ENCODE data around the gene NCAM2.

Gene NCAM2

DNA sequence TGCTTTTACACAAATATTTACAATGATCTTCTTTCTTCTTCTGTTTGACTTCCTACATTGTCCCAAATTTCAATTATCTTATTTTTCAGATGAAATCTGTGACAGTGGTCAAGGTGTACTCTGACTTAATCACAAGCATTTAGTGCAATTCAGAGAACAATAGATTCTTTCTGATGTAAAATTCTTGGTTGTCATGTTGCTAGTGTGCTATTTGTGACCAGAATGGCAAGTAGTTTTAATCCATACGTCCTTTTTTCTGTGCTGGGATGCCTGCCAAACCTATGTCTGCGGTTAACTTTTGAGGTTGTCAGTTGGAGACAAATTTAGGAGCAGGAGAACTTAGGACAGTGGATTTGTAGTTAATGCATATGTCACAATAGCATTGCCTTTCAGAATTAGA is 31.0 kb downstream of the NCAM2 start:
- peak in 1 of 2 experiments; percentile 14 for DNase-seq

DNA sequence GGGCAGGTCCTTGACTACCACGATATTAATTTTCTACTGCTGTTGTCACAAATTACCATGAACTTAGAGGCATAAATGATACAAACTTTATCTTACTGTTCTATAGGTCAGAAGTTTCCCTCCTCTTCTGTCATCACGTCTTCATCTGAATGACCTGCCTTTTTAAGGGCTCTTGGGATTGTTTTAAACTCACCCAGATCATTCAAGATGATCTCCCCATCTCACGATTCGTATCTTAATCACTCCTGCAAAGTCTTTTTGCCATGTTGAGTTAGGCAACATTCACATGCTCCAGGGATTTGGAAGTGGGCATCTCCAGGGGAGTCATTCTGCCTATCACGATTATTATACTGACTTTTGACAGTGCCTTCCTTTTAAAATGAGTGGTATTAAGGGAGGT is 32.1 kb downstream of the NCAM2 start:
- DNase-seq, result no peak

GRCh38 chr21:21034036-21034435 is 35.8 kb downstream of the NCAM2 start:
- no peak for DNase-seq

- peak; percentile 18 for DNase-seq
These were observed 41.5 kb downstream of the NCAM2 start for GRCh38 chr21:21039624-21040170.

DNA sequence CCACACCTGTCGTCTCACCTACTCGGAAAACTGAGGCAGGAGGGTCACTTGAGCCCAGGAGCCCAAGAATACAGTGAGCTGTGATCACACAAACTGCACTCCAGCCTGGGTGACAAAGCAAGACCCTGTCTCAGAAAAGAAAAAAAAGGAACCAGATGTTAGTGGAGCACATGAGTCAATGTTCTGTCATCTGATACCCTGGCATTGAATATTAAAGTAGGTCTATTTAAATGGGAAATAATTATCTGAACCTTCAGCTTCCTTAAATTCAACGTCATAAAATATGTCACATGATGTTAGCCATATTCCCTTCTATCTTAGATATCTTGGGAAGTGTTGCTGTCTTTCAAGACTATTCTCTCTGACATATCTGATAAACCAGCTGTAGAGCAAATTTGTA is 47.3 kb downstream of the NCAM2 start:
- no peak for DNase-seq

DNA sequence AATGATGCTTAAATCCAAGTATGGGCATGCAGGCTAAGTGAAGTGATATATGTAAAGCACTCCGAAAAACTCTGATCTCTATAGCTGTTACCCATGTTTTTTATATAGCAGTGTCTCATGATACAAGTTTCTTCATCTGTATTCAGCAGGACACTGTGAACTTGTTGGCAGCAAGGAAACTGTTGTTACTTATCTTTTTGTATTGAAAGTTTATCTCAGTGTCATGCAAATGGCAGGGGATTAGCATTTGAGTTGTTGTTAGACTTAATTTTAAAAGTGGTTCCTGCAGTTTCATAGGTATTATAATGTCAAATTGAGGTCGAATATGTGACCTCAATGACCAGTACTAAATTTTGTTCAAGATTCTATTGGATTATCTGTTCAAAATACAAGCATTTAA is 47.9 kb downstream of the NCAM2 start:
- DNase-seq, result no peak

- DNase-seq, result no peak
These were observed 53.2 kb downstream of the NCAM2 start for GRCh38 chr21:21051109-21052055.

DNA sequence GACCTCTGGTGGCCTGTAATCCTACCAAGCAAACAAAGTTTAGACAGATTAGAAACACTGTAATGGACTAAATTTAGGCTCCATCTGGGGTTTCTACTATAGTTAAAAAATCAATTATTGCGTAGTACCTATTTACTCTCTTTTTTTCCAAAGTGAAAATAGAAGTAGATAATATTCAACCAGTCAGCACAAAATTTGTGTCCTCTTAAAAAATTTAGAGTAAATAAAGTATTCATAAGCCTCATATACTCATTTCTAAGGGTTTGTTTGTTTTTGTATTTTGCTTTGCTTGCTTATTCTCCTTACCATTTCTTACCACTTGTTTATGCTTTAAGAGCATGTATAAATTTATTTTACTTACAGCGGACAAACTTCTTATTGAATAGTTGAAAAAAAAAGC is 54.5 kb downstream of the NCAM2 start:
- DNase-seq, result no peak

- no peak for DNase-seq
These were observed 59.3 kb downstream of the NCAM2 start for GRCh38 chr21:21057349-21058062.

DNA sequence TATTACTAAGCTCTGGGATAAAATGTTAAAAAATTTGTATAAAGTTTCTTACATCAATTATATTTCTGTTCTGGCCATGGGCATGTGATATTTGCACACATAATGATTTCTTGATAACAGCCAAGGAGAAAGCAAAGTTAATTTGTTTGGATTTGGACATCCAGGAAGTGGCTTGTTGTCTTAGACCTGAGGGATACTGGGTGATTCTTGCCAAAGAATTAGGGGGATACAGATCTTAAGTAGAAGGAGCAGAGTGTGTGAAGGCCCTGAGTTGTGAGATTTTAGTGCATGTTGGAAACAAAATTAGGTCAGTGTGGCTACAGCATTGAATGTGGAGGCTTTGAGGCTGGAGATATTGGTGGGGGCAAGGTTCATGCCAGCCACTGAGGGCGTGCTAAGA is 65.6 kb downstream of the NCAM2 start:
- no peak for DNase-seq

DNA sequence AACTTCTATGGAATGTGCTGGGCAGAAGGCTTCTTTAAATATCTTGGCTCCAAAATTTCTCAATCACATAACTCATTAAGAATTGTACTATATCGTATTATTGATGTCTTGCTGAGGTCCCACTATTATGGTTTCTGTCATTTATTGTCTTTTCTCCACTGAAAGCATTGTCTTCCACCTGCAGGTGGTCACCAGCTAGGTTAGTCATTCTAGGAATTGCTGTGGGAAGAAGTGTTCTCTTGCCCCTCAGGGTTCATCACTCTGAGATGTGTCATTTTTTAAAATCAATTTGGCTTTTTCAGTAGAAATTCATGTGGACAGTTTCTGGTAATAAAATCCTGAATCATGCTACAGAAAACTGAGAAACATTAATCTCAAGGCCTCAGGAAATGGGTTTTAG is 66.1 kb downstream of the NCAM2 start:
- DNase-seq, result no peak

- no peak for DNase-seq
These were observed 69.2 kb downstream of the NCAM2 start for GRCh38 chr21:21067375-21067774.

DNA sequence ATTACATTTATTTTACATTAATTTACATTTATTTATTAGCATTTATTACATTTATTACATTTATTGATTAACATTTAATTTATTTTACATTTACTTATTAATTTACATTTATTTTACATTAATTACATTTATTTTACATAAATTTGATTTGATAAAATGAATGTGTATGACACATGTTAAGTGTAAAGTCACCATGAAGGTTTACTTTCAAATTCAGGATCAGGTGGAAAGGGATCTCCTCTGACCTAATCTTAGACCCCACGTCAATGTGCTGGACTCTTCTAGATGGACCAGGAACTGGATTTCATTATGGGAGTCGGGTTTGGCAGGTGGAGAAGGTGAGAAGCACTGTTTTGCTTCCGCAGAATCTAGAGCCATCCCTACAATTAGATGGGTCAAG is 76.1 kb downstream of the NCAM2 start:
- DNase-seq, result no peak

GRCh38 chr21:21076051-21076450 is 77.8 kb downstream of the NCAM2 start:
- DNase-seq, result no peak

DNA sequence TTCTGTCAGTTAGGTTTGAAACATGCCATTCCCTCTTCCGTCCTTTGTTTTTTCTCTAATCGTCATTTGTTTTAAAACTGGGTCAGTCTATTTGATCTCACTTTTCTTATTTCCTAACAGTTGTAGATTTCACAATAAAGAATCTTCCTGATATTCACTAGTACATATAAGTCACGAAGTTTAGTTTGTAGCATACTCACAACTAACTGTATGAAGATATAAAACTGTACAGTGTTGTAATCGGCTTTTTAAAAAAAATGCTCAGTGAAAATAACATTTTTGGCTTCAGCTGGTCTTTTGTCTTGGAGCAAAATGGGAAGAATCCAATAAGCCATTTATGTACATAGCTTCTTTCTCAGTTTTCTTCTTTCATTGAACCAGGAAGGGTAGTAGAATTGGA is 78.3 kb downstream of the NCAM2 start:
- no peak for DNase-seq

GRCh38 chr21:21079646-21080045 is 81.4 kb downstream of the NCAM2 start:
- DNase-seq, result no peak

- no peak for DNase-seq
These were observed 86.0 kb downstream of the NCAM2 start for GRCh38 chr21:21084179-21084578.

DNA sequence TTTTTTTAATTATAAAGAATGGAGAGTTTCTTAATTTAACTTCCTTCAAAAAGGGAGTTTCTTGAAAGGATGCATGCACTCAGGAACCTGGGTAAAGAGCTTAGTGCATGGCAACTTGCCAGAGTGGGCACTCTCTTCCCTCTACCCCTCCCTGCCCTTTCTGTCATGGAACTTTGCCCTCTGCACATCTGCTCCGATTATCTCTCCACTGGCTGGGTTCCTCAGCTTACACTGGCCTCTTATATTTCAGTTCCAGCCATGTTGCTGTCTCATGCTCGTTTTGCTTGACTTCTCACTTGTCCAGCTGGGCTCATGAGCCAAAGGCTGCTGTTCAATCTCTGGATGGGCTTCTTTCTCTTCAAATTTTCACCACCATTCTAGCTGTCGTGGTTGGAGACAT is 87.0 kb downstream of the NCAM2 start:
- no peak for DNase-seq

GRCh38 chr21:21096956-21097355 is 98.7 kb downstream of the NCAM2 start:
- no peak for DNase-seq

DNA sequence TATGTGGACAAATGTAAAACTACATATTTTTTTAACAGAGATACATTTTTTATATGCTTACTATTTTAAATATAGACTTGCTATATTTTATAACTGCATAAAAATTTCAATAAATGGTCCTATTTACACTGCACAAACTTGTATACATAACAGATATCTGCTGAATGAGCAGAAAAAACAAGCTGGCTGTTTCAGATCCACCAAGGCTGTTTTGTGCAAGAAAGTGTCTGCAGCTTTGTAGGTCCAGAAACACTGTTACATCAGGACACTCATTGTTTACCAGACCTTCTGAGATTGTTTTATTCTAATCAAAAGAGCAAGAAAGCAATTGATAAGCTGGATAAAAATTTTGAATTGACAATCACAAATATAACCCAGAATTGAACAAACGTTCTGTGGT is 99.3 kb downstream of the NCAM2 start:
- no peak for DNase-seq

GRCh38 chr21:21101911-21102310 is 103.7 kb downstream of the NCAM2 start:
- peak; percentile 51 to 58 for DNase-seq

- no peak for DNase-seq
These were observed 104.7 kb downstream of the NCAM2 start for GRCh38 chr21:21102896-21103295.

- DNase-seq, result no peak
These were observed 105.5 kb downstream of the NCAM2 start for GRCh38 chr21:21103692-21104091.

- no peak for DNase-seq
These were observed 111.5 kb downstream of the NCAM2 start for GRCh38 chr21:21109736-21110135.

Data from SHP77 (cell line).